Umbilical cord (tissue), 2 donors: Measurements from ENCODE around the gene EIF3F. TPM values are rescaled to one million over a fixed set of nuclear protein-coding genes. Genes with fewer than 3 reads are reported as not detected.
A peak's percentile ranks its signal among the peaks of the same experiment; 100 is the strongest.

Source experiments
- DNase-seq: peaks from one replicate; pipeline ENCODE4 v3.0.0-alpha.2; 2015; ENCODE audit warnings: low spot score
- total RNA-seq: library from RNA; depleted of rRNA; stranded (reverse); fragments of >200 nt; gene quantifications from one replicate; pipeline ENCODE4 v1.2.3, GENCODE V29; 2014; ENCODE audit warnings: low replicate concordance; ENCODE audit not compliant: insufficient read depth

Gene EIF3F
- total RNA-seq, 1 donor from 2014 or later, result 96.3 TPM

- no peak for DNase-seq
These were observed 52.6 kb downstream of the EIF3F start for GRCh38 chr11:8039530-8040260.

- no peak for DNase-seq
These were observed 53.3 kb downstream of the EIF3F start for GRCh38 chr11:8040261-8040920.

GRCh38 chr11:8040921-8041285 is 53.8 kb downstream of the EIF3F start:
- DNase-seq, result no peak

GRCh38 chr11:8041576-8041975 is 54.4 kb downstream of the EIF3F start:
- DNase-seq, result no peak

- DNase-seq, result no peak
These were observed 56.6 kb downstream of the EIF3F start for GRCh38 chr11:8043756-8044155.

GRCh38 chr11:8045839-8046238 is 58.7 kb downstream of the EIF3F start:
- peak; percentile 78 for DNase-seq

GRCh38 chr11:8047382-8047781 is 60.2 kb downstream of the EIF3F start:
- DNase-seq, result no peak

GRCh38 chr11:8049084-8049483 is 61.9 kb downstream of the EIF3F start:
- no peak for DNase-seq

Other genes starting within 250 kb of the EIF3F start
- gene OR5P2, start 190.4 kb upstream of the EIF3F start, total RNA-seq, result not detected
- gene OR5P3, start 156.5 kb upstream of the EIF3F start, total RNA-seq, result 2.2 TPM
- 8.9 TPM for gene OR10A6, start 56.1 kb upstream of the EIF3F start, total RNA-seq
- 1.4 TPM for gene OR10A3, start 45.6 kb upstream of the EIF3F start, total RNA-seq
- gene NLRP10, start 21.9 kb upstream of the EIF3F start, total RNA-seq, result 5.8 TPM
- gene TUB, start 93.9 kb downstream of the EIF3F start, total RNA-seq, result 28.6 TPM
- 6.0 TPM for gene RIC3, start 181.7 kb downstream of the EIF3F start, total RNA-seq